ENCODE results near the gene MAP2K5.
A peak's percentile ranks its signal among the peaks of the same experiment; 100 is the strongest.

The MAP2K5 gene

GRCh38 chr15:67788986-67789385 is 246.5 kb downstream of the MAP2K5 start:
- DNase-seq: no peak

- DNase-seq: no peak
Observed at GRCh38 chr15:67790610-67791319, 248.3 kb downstream of the MAP2K5 start.

GRCh38 chr15:67792250-67792942 is 249.9 kb downstream of the MAP2K5 start:
- DNase-seq: no peak

GRCh38 chr15:67794832-67795574 is 252.5 kb downstream of the MAP2K5 start:
- DNase-seq: no peak

GRCh38 chr15:67796196-67797127 is 254.0 kb downstream of the MAP2K5 start:
- no peak for DNase-seq

GRCh38 chr15:67799801-67800205 is 257.3 kb downstream of the MAP2K5 start:
- DNase-seq: no peak

GRCh38 chr15:67801142-67801541 is 258.6 kb downstream of the MAP2K5 start:
- no peak for DNase-seq

- no peak for DNase-seq
Observed at GRCh38 chr15:67801926-67802914, 259.7 kb downstream of the MAP2K5 start.

- no peak for DNase-seq
Observed at GRCh38 chr15:67803299-67803698, 260.8 kb downstream of the MAP2K5 start.

GRCh38 chr15:67803996-67804843 is 261.7 kb downstream of the MAP2K5 start:
- DNase-seq: no peak

- no peak for DNase-seq
Observed at GRCh38 chr15:67805008-67805665, 262.6 kb downstream of the MAP2K5 start.

- DNase-seq: peak; percentile 42 to 45
Observed at GRCh38 chr15:67805666-67806516, 263.4 kb downstream of the MAP2K5 start.

- no peak for DNase-seq
Observed at GRCh38 chr15:67806536-67806935, 264.0 kb downstream of the MAP2K5 start.

GRCh38 chr15:67807141-67807540 is 264.6 kb downstream of the MAP2K5 start:
- DNase-seq: no peak

- DNase-seq: no peak
Observed at GRCh38 chr15:67807836-67808235, 265.3 kb downstream of the MAP2K5 start.

- no peak for DNase-seq
Observed at GRCh38 chr15:67808821-67809220, 266.3 kb downstream of the MAP2K5 start.

GRCh38 chr15:67809441-67809840 is 266.9 kb downstream of the MAP2K5 start:
- no peak for DNase-seq

- DNase-seq: no peak
Observed at GRCh38 chr15:67809866-67810265, 267.4 kb downstream of the MAP2K5 start.

- DNase-seq: no peak
Observed at GRCh38 chr15:67812241-67812644, 269.7 kb downstream of the MAP2K5 start.
